Neutrophil (primary cell): Measurements from ENCODE around the gene GINM1.

Experiments used
- H3K27ac ChIP-seq: fragments of 200-600 bp; sonication (generic); 2 replicates; pipeline ENCODE4 v1.5.1; 2016; ENCODE audit warnings: mild to moderate bottlenecking, moderate library complexity
- H3K27me3 ChIP-seq: fragments of 200-600 bp; sonication (generic); 2 replicates; pipeline ENCODE4 v1.6.0; 2016; ENCODE audit warnings: mild to moderate bottlenecking
- H3K36me3 ChIP-seq: fragments of 200-600 bp; sonication (generic); 2 replicates; pipeline ENCODE4 v1.5.1; 2017
- H3K4me1 ChIP-seq, 2 experiments: fragments of 200-600 bp in 1 of 2; sonication (generic) in 1 of 2; 1 replicate in 1 of 2; 2 replicates in 1 of 2; pipeline versions ENCODE4 v1.5.1 to v1.6.1; 2013 to 2016; ENCODE audit warnings: low read depth in 1 of 2, low read length in 1 of 2, mild to moderate bottlenecking in 1 of 2, moderate library complexity in 1 of 2; ENCODE audit not compliant: control insufficient read depth in 1 of 2, insufficient read depth in 1 of 2
- H3K4me3 ChIP-seq, 2 experiments: fragments of 200-600 bp in 1 of 2; sonication (generic) in 1 of 2; 1 replicate in 1 of 2; 2 replicates in 1 of 2; pipeline ENCODE4 v1.5.1; 2013 to 2016; ENCODE audit warnings: low read depth in 1 of 2, low read length in 1 of 2, mild to moderate bottlenecking in 1 of 2, moderate library complexity in 1 of 2
- H3K9me3 ChIP-seq: fragments of 200-600 bp; sonication (generic); 2 replicates; pipeline ENCODE4 v1.5.1; 2016
- TF ChIP-seq, protein P1 (sequence below): fragments of 200-600 bp; sonication (generic); IDR thresholded peaks from 2 replicates; pipeline ENCODE4 v1.5.1; 2016; ENCODE audit warnings: antibody characterized with exemption

The GINM1 gene

DNA sequence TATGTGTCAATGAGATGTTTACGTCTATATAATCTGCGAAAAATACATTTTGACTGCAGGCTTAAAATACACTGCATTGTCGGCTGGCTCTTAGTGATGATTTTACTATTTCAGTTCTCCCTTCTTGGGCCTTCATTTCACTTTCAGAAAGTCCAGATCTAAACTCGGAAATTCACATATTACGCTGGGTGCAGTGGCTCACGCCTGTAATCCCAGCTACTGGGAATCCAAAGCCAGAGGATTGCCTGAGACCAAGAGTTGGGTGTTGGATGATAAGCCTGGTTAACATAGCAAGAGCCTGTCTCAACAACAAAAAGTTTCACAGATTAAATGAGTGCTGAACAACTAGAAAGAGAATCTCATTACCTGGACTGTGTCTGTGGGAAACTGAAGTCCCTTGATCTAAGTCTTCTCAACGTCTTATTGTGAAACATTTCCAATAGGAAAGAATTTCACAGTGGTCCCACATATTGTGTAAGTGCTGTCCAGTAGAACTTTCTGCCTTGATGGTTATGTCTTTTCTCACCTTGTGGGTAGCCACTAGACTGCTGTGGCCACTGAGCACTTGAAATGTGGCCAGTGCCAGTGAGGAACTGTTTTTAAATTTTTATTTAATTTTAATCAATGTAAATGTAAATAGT lies 1.9 kb downstream of the GINM1 start:
- Histone ChIP-seq H3K4me3 (no peak overlapping the region), H3K4me1 (peaks cover 14 to 17% of the 10 kb centered on the region in 2 experiments), H3K36me3 (no peaks in the 10 kb centered on the region), H3K9me3 (no peaks in the 10 kb centered on the region), H3K27ac (no peak overlapping the region), H3K27me3 (peaks cover 22% of the 10 kb centered on the region)
- TF ChIP-seq, protein P1, sequence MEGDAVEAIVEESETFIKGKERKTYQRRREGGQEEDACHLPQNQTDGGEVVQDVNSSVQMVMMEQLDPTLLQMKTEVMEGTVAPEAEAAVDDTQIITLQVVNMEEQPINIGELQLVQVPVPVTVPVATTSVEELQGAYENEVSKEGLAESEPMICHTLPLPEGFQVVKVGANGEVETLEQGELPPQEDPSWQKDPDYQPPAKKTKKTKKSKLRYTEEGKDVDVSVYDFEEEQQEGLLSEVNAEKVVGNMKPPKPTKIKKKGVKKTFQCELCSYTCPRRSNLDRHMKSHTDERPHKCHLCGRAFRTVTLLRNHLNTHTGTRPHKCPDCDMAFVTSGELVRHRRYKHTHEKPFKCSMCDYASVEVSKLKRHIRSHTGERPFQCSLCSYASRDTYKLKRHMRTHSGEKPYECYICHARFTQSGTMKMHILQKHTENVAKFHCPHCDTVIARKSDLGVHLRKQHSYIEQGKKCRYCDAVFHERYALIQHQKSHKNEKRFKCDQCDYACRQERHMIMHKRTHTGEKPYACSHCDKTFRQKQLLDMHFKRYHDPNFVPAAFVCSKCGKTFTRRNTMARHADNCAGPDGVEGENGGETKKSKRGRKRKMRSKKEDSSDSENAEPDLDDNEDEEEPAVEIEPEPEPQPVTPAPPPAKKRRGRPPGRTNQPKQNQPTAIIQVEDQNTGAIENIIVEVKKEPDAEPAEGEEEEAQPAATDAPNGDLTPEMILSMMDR = no peak

DNA sequence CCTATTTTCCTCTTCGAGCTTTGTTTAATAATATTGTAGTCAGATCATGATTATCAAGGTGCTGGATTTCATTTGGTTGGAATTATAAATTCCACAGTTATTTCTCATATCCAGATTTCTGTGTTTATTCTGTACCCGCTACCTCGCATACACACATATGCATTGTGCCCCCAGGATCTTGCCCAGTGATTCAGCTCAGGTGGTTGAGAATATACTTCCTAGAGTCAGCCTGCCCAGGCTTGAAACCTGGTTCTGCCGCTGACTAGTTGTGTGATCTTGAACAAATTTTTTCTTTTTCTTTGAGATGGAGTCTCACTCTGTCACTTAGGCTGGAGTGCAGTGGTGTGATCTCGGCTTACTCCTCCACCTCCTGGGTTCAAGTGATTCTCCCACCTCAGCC lies 14.7 kb downstream of the GINM1 start:
- Histone ChIP-seq H3K27me3 (no peaks in the 10 kb centered on the region), H3K9me3 (no peaks in the 10 kb centered on the region), H3K4me1 (no peaks in the 10 kb centered on the region), H3K36me3 (peaks cover 53% of the 10 kb centered on the region), H3K27ac (no peak overlapping the region), H3K4me3 (no peak overlapping the region)
- TF ChIP-seq, protein P1 = no peak

DNA sequence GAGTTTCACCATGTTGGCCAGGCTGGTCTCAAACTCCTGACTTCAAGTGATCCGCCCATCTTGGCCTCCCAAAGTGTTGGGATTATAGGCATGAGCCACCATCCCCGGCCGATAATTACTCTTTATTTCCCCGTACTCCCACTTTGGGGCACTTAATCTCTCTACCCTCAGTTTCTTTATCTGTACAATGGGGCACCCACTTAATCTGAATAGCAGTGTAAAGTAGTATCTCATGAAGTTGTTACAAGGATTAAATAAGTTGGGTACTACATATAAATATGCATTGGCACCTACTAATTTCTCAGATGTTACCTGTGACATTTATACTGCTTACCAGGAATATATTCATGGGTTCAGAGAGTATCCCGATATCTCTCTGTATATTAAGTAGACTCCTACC lies 15.2 kb downstream of the GINM1 start:
- no peaks in the 10 kb centered on the region for H3K4me1 ChIP-seq
- H3K9me3 ChIP-seq = no peaks in the 10 kb centered on the region
- no peak overlapping the region for H3K4me3 ChIP-seq
- peaks cover 56% of the 10 kb centered on the region for H3K36me3 ChIP-seq
- no peaks in the 10 kb centered on the region for H3K27me3 ChIP-seq
- TF ChIP-seq, protein P1 = no peak
- H3K27ac ChIP-seq = no peak overlapping the region

DNA sequence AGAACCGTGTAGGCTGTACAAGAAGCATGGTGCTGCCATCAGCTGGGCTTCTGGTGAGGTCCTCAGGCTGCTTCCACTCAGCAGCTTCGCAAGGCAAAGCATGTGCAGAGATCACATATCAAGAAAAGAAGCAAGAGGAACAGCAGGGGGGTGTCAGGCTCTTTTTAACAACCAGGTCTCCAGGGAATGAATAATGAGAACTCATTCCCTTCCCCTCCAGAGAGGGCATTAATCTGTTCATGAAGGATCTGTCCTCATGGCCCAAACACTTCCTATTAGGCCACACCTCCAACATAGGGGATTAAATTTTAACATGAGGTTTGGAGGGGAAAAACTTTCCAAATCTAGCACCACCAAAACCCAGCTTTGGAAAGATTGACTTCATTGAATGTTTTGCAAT lies 20.0 kb downstream of the GINM1 start:
- H3K36me3 ChIP-seq = peaks cover 66% of the 10 kb centered on the region
- TF ChIP-seq, protein P1 = no peak

DNA sequence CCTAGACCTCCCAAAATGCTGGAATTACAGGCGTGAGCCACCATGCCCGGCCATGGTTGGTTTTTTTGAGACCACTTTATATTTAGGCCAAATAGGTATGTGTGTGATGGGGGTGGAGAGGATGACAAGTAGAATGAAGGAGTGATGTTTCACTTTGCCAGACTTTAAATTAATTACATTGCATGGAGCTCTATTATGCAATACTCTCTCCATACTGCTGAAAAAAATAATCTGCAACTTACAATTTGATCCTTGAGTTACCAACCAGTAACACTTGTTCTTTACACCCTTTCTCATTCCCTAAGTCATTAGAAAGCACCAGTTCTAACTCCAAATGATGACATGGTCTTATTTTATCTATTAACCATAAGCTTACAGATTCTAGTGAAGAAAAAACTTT lies 26.8 kb downstream of the GINM1 start:
- Histone ChIP-seq H3K9me3 (no peaks in the 10 kb centered on the region), H3K4me3 (no peak overlapping the region), H3K36me3 (peaks cover 85% of the 10 kb centered on the region), H3K4me1 (no peaks in the 10 kb centered on the region), H3K27me3 (no peaks in the 10 kb centered on the region), H3K27ac (no peak overlapping the region)
- TF ChIP-seq, protein P1 = no peak

More for the DNA sequence above, 20.0 kb downstream of the GINM1 start:
- Histone ChIP-seq H3K27me3 (no peaks in the 10 kb centered on the region), H3K4me3 (no peak overlapping the region), H3K27ac (no peak overlapping the region), H3K4me1 (no peaks in the 10 kb centered on the region), H3K9me3 (no peaks in the 10 kb centered on the region)

DNA sequence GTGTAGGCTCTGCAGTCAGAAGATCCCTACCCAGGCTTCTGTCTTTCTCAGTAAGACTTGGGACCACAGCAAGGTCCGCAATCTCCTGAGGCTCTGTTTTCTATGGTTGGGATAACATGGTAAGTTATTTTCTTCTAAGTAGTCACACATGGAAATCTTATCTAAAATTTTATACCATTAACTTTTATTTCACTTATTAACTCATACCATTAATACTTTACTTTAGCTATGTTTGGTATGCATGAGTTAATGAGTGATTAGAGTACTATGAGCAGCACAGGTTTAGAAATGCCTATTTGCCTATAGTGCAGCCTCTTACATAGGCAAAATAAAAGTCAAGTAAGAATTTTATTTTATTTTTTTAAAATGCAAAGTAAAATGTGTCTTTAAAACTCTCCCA lies 27.2 kb downstream of the GINM1 start:
- Histone ChIP-seq H3K36me3 (peaks cover 86% of the 10 kb centered on the region), H3K9me3 (no peaks in the 10 kb centered on the region), H3K27me3 (no peaks in the 10 kb centered on the region), H3K4me1 (no peaks in the 10 kb centered on the region), H3K27ac (no peak overlapping the region), H3K4me3 (no peak overlapping the region)
- TF ChIP-seq, protein P1 = no peak
